GM10266 (cell line): ENCODE measurements around the gene TIMM22.

Experiments
- DNase-seq: peaks from one replicate; pipeline ENCODE4 v3.0.0; 2012; ENCODE audit errors: extremely low spot score
- CTCF ChIP-seq: IDR thresholded peaks from 2 replicates; pipeline ENCODE4 v1.5.1; 2012; ENCODE audit warnings: mild to moderate bottlenecking, low read depth; ENCODE audit not compliant: control insufficient read depth, insufficient read depth; ENCODE audit errors: missing control alignments

The TIMM22 gene

GRCh38 chr17:1018547-1018946 lies 21.6 kb downstream of the TIMM22 start:
- DNase-seq: no peak
- TF ChIP-seq CTCF: no peak

- no peak for DNase-seq
- TF ChIP-seq CTCF: no peak
Measured at GRCh38 chr17:1019451-1019850, 22.5 kb downstream of the TIMM22 start.

- no peak for TF ChIP-seq CTCF
Measured at GRCh38 chr17:1021147-1021546, 24.2 kb downstream of the TIMM22 start.

DNA sequence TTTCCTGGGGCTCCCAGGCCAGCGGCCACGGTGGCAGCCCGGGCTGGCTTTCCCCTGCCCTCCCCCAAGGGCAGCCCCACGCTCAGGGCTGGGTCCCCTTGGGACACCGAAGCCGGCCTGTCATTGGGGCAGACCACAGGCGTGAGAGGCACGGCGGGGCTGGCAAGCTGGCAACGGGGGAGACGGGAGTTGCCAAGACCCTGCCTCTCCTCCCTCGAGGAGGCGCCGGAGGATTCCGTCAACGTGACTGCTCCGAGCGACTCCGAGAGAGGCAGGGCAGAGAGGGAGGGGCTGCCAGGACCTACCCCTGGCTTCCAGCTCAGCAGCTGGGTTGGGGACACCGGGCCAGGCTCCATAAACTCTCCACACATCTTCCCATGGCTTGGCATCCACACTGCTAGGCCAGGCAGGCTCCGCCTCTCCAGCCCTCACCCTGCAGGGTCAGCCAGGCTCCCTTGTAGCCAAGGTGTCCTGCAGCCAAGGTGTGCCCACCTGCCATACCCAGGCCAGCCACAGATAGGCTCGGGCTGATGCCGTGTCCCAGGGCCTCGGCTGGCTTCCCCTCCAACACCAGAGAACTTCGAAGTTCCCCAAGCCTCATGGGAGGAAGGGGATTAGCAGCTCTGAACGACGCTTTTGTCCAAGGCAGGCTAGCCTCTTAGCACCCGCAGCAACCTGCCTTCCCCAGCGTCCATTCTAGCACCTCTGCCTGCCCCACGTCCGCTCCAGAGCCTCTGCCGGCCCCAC lies 25.5 kb downstream of the TIMM22 start:
- TF ChIP-seq CTCF: no peak
- DNase-seq: no peak

More at GRCh38 chr17:1021147-1021546, 24.2 kb downstream of the TIMM22 start:
- no peak for DNase-seq

DNA sequence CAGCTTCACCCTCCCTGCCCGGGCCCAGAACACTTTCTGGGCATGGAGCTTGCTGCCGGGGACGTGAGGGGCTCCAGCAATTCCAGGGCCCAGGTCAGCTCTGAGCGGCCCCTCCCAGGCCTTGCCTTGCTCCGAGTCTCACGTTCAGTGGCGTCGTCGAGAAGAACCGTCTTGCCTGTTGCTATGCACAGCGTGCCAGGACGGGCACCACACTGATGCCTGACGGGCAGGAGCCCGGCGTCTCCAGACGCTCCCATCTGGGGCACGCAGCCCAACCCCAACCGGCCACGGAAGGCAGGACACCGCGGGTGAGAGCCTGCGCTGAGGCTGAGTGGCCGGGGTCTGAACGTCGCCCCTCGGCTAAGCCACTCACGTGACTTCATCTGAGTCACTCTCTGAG lies 27.1 kb downstream of the TIMM22 start:
- no peak for DNase-seq
- TF ChIP-seq CTCF: no peak

DNA sequence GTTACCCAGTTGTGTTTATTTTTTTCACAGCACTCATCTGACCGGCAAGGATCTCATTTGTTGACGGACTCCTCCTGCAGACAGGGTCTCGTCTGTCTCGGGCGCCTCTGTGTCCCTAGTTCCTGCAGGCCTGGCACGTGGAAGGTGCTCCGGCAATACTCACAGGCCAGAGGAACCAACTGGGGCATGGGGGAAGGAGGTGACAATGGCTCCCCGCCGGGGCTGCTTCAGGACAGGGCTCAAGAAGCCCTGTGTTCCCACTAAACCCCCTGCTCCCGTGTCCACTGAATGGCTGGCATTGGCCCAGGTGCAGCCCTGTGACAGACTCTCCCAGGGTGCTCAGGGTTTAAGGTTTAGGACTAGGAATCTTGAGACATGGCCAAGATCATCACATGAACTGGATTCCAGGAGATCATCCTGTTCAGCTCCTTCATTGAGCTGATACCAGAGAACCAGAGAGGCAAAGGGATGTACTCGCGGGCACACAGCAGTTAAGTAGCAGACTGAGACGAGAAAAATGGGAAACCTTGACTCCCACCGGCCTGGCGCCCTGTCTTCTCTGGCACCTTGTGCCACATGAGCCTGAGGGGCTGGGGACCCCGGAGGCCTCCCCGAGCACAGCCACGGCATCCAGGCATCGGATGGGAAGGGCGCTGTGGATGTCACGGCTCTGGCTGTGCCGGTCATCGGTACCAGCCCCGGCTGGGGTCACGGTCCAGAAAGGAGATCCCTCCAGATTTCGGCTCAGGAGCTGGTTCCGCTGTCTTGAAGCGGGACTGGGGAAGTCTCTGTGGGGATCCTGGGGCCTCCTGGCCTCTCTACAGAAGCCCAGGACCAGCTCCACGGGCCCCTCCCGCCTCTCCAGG lies 29.0 kb downstream of the TIMM22 start:
- no peak for DNase-seq
- no peak for TF ChIP-seq CTCF

- no peak for TF ChIP-seq CTCF
- DNase-seq: no peak
Measured at GRCh38 chr17:1026599-1026975, 29.7 kb downstream of the TIMM22 start.
